ENCODE data around the gene DNAI2.

The DNAI2 gene

GRCh38 chr17:74309902-74310301 is 35.9 kb downstream of the DNAI2 start:
- DNase-seq = no peak

DNA sequence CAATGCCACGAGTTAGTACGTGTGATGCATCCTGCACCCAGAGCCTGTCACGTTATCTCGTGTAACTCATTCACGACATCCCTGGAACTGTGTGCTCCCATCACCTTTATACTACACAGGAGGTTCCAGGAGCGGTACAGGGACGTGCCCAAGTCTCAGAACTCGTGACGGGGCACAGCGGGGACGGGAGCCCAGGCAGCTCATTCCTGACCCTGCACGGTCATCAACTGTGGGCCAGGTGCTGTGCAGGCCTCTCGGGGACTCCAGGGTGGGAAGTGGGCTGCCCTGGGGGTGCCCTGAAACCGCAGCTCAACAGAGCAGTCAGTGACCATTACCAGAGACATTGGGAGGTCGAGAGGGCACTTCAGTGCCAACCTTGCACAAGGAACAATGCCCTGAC is 40.8 kb downstream of the DNAI2 start:
- DNase-seq = no peak

DNA sequence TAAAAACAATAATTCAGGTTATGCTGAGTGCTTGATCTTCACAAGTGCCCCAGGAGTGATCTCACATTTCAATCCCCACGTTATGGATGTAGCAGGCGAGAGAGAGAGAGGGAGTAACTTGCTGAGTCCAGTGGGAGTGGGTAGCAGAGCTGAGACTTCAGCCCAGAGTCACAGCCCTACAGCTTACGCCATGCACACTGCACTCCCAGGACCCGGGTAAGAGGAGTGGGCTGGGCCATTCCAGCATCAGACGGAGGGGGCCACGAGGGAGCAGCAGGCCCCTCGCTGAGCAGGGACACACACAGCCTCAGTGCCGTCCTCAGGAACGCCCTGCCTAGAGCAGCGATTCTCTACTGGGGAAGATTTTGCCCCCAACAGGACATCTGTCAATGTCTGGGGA is 42.2 kb downstream of the DNAI2 start:
- DNase-seq = no peak

DNA sequence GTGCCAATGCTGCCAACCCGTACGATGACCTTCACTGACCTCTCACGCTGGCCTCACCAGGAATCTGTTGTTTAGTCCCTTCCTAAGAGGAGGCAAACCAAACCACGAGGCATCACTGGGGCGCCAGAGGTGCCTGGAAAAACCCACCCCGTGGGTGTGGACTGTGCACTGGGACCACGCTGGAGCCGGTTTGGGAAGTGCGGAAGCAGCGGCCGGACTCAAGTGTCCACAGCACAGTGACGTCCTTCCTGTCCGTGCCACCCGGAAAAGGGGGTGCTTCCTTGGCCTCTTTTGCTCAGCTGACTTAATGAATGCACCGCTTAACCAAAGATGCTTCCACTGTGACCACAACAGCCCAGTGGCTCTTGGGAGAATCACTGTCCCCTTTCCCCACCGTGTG is 43.0 kb downstream of the DNAI2 start:
- no peak for DNase-seq

DNA sequence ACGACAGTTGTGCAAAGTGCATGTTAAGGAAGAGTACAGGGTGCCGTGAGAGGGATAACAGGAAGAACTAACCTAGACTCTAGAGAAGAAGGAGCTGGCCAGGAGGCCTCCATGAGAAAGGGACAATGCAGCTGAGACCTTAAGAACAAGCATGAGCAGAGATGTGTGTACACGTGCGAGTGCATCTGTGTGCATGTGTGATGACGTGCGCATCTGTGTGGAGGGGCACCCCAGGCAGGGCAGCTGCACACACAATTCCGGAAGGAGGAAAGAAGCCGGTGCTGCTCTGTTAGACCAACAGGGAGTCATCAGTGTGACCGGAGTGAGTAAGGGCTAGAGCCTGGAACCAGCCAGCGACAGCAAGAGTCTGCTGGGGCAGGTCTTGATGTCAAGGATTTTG is 44.4 kb downstream of the DNAI2 start:
- no peak for DNase-seq

GRCh38 chr17:74324521-74324920 is 50.5 kb downstream of the DNAI2 start:
- no peak for DNase-seq

DNA sequence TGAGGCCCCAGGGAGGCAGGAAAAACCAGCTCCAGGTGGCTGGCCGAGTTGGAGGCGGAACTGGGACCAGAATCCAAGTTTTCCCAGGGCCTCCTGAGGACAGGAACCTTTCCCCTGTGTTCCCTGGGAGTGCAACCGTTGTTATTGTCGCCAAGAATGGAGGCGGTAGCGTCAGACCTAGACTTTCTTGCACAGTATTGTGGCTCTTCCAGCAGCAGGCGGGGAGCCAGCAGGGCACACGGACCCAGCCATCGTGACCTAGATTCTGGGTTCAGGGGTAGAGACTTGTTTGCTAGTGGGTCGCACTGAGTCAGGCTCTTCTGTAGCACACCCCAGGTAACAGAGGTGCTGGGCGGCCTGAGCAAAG is 51.3 kb downstream of the DNAI2 start:
- no peak for DNase-seq

DNA sequence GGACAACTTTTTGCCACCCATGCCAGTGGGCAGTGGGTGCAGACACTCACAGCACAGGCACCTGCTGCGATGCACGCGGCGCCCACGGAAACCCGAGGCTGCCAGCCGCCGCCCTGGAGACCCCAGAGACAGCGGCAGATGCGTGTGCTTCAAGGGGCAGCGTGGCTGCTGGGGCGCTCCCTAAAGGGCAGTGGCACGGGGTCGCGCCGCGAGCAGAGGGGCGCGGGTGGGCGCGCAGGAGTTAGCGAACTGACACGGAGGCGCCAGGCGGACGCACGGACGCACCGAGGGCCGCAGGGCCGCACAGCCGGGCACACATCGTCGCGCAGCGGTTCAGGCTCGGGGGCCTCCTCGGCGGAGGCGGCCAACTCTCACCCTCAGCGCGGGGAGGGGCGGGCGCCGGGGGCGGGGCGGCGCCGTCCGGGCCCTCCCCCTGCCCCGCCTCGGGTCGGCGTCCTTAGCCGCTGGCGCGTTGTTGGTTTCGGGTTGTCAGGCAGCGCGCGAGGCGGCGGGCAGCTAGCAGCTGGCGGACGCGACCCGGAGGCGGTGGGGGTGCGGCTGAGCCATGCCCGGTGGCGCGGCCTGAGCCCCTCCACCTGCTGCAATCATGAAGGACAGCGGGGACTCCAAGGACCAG is 51.8 kb downstream of the DNAI2 start, which contains the start of gene KIF19:
KIF19 (plus strand) TSS at position 484 of the 637 bp plus-strand sequence; CDS start at position 608, 124 bp downstream.
- peak; percentile 26 for DNase-seq

DNA sequence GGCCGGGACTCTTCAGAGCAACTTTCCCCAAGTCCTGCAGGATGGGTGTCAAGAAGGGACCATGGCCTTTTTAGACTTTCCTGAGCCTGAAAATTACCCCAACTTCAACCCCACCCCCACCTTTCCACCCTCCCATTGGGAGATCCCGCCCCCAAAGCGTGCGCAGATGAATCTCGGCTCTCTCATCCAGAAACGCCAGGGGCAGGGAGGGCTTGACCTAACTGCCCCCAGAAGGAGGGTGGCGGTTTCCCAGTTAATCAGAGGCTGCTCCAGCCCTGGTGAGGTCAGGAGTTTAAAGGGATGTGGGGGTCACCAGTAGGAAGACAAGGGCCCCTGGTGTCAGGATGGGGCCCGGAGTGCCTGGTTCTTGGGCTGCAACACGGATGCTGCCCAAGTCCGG is 52.5 kb downstream of the DNAI2 start:
- no peak for DNase-seq

- no peak for DNase-seq
Measured at GRCh38 chr17:74328487-74328886, 54.5 kb downstream of the DNAI2 start.

DNA sequence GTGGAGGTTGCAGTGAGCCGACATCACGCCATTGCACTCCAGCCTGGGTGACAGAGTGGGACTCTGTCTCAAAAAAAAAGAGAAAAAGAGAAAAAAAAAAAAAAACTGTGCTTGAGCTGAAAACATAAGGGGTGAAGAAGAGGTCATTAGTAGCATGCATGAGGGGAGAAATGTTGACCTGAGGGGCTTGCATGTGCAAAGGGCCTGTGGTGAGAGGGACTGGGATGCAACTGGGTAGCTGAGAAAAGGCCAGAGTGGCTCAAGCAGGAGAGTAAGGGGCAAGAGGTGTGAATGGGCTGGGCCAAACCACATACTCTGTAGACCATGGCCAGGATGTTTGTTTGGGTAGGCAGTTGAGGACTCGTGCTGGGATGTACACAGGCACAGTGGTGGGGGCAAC is 55.3 kb downstream of the DNAI2 start:
- DNase-seq = no peak

DNA sequence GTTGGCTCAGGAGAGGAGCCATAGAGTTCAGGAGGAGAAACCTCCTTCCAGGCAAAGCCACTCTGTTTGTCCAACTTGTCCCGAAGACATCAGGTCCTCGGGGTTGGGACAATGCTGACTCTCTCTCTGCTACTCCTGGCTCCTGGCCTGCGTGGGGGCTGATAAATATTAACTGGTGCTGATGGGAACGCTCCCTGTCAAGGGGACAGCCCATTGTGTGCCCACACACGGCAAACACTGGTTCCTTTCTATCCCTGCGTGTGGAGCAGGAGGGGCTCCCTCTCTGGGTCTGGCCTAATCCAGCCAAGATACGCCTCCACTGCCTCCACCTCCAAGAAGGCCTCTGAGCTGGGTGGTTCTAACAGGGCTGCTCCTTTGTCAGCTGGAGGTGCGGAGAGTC is 56.4 kb downstream of the DNAI2 start:
- no peak for DNase-seq

DNA sequence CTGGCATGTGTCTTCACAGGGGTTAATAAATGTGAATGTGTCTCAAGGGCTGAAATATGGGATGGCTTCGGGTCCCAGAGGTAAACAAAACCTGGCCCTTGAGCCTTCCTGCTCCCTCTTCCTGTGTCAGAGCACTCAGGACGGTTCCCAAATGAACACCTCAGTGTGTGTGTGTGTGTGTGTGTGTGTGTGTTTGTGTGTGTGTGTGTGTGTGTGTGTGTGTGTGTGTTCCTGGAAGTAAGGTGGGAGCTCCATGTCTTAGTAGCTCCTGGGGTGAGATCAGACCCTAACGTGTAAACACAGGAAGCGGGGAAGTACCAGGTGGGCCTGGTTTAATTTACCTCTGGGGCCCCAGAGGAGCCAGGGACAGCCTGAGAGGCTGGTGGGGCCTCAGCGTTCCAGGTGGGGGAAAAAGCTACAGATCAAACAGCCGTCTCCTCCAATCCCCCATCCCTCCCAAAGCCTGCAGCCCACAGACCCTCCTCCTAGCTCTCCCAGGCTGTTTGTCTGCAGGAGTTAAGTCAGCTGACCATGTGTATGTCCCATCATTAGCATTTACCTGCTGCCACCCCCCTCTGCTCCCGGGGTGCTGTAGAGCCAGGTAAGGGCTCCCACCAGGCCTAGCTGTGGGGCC is 58.1 kb downstream of the DNAI2 start:
- DNase-seq = no peak

DNA sequence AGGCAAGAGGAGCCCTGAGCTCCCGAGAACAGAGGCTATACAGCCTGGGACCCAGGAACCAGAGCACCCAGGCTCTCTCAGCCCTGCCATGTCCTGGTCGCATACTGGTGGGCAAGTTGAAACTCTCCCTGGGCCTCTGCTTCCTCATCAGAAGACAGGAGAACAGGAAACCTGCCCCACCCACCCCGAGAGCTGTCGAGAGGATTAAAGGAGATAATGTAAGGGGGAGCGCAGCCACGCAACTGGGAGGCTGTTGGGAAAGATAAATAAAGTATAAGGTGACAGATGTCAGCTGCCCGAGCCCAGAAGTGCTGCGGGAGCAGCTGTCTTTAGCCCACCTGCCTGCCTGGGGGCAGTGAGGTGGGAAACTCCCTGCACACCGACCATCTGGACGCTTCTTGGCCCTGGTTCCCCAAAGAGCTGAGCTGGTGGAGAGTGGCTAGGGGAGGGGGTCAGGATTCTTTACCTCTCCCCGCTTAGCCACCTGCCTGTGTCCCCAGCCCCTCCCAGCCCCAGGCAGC is 58.8 kb downstream of the DNAI2 start:
- no peak for DNase-seq

DNA sequence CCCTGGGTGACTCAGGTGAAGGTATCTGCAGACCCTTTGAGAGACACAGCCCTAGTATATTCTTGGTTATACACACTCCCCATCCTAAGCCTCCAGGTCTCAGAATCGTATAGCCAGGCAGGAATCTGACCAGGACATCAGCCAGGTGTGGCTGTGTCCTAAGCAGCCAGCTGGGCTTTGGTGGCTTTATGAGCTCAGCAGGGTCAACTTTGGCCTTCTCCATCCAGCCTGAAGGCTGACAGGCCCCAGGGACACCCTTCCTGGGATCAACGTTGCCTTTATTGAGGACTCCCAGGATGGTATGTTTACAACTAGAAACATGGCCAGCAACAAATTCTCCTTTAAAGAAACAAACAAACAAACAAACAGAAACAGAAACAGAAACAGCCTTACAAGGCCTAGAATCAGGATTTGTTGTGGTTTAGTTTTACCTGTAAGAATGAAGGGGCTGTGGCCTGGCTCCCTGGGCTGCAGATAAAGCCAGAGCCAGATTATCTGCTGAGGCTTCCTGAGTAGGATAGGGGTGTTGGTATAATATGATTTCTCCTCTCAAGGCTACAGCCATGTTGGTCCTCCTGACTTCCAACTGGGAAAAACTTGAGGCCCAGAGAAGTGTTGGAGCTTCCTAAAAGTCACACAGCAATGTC is 60.5 kb downstream of the DNAI2 start:
- DNase-seq = no peak

- DNase-seq = no peak
Measured at GRCh38 chr17:74335529-74336062, 61.6 kb downstream of the DNAI2 start.

DNA sequence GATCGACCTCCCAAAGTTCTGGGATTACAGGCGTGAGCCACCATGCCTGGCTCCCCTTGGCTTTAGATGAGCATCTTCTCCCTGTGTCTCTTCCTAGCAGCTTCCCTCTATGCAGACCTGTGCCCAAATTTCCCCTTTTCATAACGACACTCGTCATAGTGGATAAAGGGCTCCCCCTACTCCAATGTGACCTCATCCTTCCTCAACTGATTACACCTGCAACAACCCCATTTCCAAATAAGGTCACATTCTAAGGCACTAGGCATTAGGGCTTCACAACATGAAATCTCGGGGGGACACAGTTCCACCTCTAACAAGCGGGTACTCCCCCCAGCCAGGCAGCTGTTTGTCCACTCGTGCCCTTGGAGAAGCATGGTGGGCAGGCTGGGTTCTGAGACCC is 62.3 kb downstream of the DNAI2 start:
- no peak for DNase-seq

DNA sequence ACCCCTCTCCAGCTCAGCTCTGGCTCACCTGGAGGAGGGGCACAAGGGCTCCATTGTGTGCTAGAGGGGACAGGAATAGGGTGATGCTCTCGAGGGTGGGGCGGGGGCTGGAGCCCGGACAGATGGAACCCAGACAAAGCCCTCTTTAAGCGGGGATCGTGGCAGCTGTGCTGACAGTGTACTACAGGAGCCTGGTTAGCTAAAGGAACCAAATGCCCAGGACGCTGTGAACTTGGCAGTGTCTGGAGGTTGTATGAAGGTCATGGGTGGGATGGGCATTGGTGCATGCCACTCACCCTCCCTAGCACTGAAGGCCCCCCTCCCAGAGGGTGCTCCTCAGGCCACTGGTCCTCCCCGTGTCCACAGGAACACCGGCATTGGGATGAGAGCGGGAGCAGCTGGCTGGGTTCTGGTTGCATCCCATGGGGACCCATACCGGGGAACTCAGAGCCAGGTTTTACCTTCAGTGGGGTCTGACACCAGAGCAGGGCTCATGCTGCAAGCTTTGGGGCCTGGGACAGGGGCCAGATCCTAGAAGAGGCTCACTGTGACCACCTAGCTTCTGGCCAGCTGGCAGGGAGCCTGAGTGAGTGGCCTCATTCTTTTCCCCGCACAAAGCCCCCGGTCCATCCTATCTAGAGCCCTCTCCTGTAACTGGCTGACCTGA is 63.9 kb downstream of the DNAI2 start:
- DNase-seq = no peak

GRCh38 chr17:74339537-74340195 is 65.6 kb downstream of the DNAI2 start:
- DNase-seq = no peak

- no peak for DNase-seq
Measured at GRCh38 chr17:74340470-74341023, 66.5 kb downstream of the DNAI2 start.

- DNase-seq = no peak
Measured at GRCh38 chr17:74342224-74342623, 68.2 kb downstream of the DNAI2 start.

DNA sequence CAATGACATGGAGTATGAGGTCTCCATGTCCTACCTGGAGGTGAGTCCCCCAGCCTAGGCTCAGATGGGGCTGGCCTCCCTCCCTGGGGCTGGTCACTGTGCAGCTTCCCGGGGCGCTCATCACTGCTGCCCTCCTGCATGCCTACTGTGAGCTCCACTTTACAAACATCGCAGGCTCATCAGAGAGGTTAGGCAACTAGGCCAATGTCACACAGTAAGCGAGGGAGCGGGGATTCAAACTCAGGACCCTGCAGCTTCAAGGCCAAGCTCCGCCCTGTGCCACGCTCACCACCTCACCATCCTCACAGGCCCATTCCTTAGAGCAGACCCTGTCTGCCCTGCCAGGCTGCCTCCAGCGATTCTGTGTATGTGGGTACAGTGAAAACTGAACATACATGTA is 69.1 kb downstream of the DNAI2 start:
- no peak for DNase-seq

Data from NCI-H2227 treated with DMSO at 0.1 percent for 48 hours (cell line).